ENCODE measurements around the gene UBE2G1. TPM values are rescaled to one million over a fixed set of nuclear protein-coding genes. Genes with fewer than 3 reads are reported as not detected.
"Not testable (repeated sequence)": the region's sequence is repeated elsewhere in the genome, so short reads cannot be mapped to it uniquely, and the experiment has no call there.

UBE2G1 gene
- polyA plus RNA-seq, 1 donor: 79.1 TPM

GRCh38 chr17:4375796-4376440 is 9.4 kb upstream of the UBE2G1 start:
- not testable (repeated sequence) for DNase-seq (ENCODE audit: low read depth)

GRCh38 chr17:4375039-4375748 is 8.7 kb upstream of the UBE2G1 start:
- DNase-seq (ENCODE audit: low read depth): no peak

- DNase-seq (ENCODE audit: low read depth): no peak
Measured at GRCh38 chr17:4369557-4370230, 3.2 kb upstream of the UBE2G1 start.

- no peak for DNase-seq (ENCODE audit: low read depth)
Measured at GRCh38 chr17:4368341-4368740, 1.9 kb upstream of the UBE2G1 start.

- not testable (repeated sequence) for DNase-seq (ENCODE audit: low read depth)
Measured at GRCh38 chr17:4367177-4367576, 702 bp upstream of the UBE2G1 start.

- no peak for DNase-seq (ENCODE audit: low read depth)
Measured at GRCh38 chr17:4365628-4366326, 698 bp downstream of the UBE2G1 start.

GRCh38 chr17:4365103-4365627 is 1.3 kb downstream of the UBE2G1 start:
- DNase-seq (ENCODE audit: low read depth): peak; percentile 76

- DNase-seq (ENCODE audit: low read depth): no peak
Measured at GRCh38 chr17:4364622-4365041, 1.8 kb downstream of the UBE2G1 start.

GRCh38 chr17:4362141-4362540 is 4.3 kb downstream of the UBE2G1 start:
- no peak for DNase-seq (ENCODE audit: low read depth)

GRCh38 chr17:4358154-4358553 is 8.3 kb downstream of the UBE2G1 start:
- no peak for DNase-seq (ENCODE audit: low read depth)

GRCh38 chr17:4357671-4358070 is 8.8 kb downstream of the UBE2G1 start:
- no peak for DNase-seq (ENCODE audit: low read depth)

- no peak for DNase-seq (ENCODE audit: low read depth)
Measured at GRCh38 chr17:4357030-4357628, 9.3 kb downstream of the UBE2G1 start.

- DNase-seq (ENCODE audit: low read depth): no peak
Measured at GRCh38 chr17:4354862-4355514, 11.5 kb downstream of the UBE2G1 start.

GRCh38 chr17:4354206-4354605 is 12.3 kb downstream of the UBE2G1 start:
- no peak for DNase-seq (ENCODE audit: low read depth)

GRCh38 chr17:4350214-4350613 is 16.3 kb downstream of the UBE2G1 start:
- not testable (repeated sequence) for DNase-seq (ENCODE audit: low read depth)

- DNase-seq (ENCODE audit: low read depth): no peak
Measured at GRCh38 chr17:4345581-4346252, 20.8 kb downstream of the UBE2G1 start.

GRCh38 chr17:4344926-4345325 is 21.5 kb downstream of the UBE2G1 start:
- no peak for DNase-seq (ENCODE audit: low read depth)

- no peak for DNase-seq (ENCODE audit: low read depth)
Measured at GRCh38 chr17:4342535-4342934, 23.9 kb downstream of the UBE2G1 start.

- no peak for DNase-seq (ENCODE audit: low read depth)
Measured at GRCh38 chr17:4341616-4341977, 24.9 kb downstream of the UBE2G1 start.

GRCh38 chr17:4340914-4341615 is 25.4 kb downstream of the UBE2G1 start:
- no peak for DNase-seq (ENCODE audit: low read depth)

Measured in forelimb muscle (tissue), 1 donor.